ENCODE data around the gene ASMT.

The ASMT gene

DNA sequence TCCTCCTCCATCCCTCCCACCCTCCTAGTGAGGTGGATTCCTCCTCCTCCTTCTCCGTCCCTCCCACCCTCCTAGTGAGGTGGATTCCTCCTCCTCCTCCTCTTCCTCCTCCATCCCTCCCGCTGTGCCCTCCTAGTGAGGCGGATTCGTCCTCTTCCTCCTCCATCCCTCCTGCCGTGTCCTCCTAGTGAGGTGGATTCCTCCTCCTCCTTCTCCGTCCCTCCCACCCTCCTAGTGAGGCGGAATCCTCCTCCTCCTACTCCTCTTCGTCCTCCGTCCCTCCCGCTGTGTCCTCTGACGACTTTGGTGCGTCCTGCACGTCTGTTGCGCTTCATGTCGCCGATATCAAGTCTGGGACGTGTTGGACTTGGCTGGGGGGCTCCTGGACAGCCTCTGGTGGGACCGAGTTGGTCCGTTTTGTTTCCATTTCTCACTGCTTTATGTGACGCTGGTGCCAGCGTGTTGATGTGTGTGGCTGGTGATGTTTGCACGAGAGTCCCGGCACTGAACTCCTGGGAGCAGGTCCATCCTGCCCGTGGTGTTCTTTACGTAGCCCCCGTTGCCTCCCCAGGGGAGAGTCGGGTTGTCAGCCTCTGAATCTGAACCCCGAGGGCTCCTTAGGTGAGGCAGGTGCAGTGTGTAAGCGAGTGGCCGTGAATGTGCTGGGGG is 18.0 kb upstream of the ASMT start:
- TF ChIP-seq, protein P1, sequence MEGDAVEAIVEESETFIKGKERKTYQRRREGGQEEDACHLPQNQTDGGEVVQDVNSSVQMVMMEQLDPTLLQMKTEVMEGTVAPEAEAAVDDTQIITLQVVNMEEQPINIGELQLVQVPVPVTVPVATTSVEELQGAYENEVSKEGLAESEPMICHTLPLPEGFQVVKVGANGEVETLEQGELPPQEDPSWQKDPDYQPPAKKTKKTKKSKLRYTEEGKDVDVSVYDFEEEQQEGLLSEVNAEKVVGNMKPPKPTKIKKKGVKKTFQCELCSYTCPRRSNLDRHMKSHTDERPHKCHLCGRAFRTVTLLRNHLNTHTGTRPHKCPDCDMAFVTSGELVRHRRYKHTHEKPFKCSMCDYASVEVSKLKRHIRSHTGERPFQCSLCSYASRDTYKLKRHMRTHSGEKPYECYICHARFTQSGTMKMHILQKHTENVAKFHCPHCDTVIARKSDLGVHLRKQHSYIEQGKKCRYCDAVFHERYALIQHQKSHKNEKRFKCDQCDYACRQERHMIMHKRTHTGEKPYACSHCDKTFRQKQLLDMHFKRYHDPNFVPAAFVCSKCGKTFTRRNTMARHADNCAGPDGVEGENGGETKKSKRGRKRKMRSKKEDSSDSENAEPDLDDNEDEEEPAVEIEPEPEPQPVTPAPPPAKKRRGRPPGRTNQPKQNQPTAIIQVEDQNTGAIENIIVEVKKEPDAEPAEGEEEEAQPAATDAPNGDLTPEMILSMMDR (IDR thresholded peaks at IDR 0.05; ENCODE audit: low read depth, low read length, missing control alignments) = no peak
- H3K4me3 ChIP-seq (ENCODE audit: low read depth, low read length) = no peak overlapping the region
- in situ Hi-C loops (cut with HindIII; ENCODE audit: low pct_ligation_motif_present, low sequenced_read_pairs) = no loop called here
- no peaks in the 10 kb centered on the region for H3K27me3 ChIP-seq (replicated peaks)
- no peak for DNase-seq
- H3K36me3 ChIP-seq (replicated peaks) = peaks cover 68% of the 10 kb centered on the region
- H3K27ac ChIP-seq = no peak overlapping the region

DNA sequence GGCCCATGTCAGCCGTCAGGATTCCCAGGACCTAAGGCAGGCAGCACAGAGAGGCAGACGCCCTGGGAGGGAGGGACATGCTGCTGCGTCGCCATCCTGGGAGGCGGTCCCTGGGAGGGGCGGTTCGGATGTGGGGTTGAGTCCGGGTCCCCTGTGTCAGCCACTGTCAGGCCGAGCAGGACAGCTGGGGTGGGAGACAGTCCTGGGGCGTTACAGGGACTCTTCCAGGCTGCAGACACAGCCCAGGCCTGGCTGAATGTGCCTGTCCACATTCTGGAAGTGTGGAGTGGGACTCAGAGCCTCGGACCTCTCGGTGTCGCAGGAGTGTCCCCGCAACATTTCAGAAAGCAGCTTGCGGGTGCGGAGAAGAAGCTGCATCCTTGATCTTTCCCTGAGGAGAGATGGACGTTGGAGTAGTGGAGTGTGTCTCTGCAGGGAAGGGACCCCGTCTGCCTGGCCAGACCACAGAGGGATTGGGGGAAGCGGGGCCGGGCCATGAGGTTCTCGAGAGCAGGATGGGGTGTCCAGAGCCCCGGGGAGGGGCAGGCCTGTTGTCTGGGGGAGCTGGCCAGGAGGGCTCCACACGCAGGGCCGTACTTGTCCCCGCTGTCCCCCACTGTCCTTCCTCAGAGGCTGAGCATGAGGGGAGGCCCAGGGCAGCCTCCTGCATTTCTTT is 17.4 kb upstream of the ASMT start:
- no peak overlapping the region for H3K27ac ChIP-seq

DNA sequence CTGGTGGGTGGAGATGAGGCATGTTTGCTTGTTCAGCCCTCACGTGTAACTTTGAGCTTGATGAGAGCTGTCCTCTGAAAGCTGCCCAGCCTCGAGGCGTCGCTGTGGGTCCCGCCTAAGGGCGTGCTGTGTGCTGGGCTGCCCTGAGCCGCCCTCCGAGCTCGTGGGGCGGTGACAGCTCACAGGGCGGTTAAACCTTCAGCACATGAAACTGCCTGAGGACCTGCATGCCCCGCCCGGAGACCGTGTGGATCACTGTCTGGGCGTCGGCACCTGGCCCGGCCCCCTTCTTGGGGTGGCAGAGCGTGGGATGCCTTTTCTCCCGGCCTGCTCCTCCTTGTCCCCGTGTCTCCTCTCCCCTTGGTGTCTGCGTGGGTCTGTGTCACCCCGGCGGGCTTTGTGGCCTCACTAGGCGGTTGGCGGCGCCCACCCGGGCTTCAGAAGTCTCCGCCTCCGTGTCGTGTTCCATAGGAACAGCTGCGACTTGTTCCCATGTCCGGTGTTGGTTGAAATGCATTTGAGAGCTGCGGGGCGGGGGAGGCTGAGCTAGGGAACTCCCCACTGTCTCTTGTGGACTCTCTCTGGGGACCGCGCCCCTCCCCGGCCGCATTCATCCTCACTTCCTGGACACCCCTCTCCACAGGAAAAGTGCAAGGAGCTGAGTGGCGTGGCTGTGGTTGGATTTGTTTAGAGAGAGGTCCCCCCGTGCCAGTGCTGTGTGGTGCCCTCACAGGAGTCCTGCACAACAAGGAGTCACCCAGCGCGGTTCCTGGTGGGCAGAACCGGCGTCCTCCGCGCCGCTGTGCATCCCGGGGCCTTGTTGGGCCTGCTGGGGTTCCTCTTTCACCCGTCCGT is 16.6 kb upstream of the ASMT start:
- in situ Hi-C loops (cut with HindIII; ENCODE audit: low pct_ligation_motif_present, low sequenced_read_pairs) = no loop called here
- H3K36me3 ChIP-seq (replicated peaks) = peaks cover 79% of the 10 kb centered on the region
- TF ChIP-seq, protein P1 (IDR thresholded peaks at IDR 0.05; ENCODE audit: low read depth, low read length, missing control alignments) = no peak
- DNase-seq = no peak
- H3K4me3 ChIP-seq (ENCODE audit: low read depth, low read length) = no peak overlapping the region
- no peaks in the 10 kb centered on the region for H3K27me3 ChIP-seq (replicated peaks)
- H3K27ac ChIP-seq = no peak overlapping the region

More for the DNA sequence above, 17.4 kb upstream of the ASMT start:
- Histone ChIP-seq H3K27me3 (replicated peaks) (no peaks in the 10 kb centered on the region), H3K36me3 (replicated peaks) (peaks cover 75% of the 10 kb centered on the region), H3K4me3 (ENCODE audit: low read depth, low read length) (no peak overlapping the region)
- in situ Hi-C loops (cut with HindIII; ENCODE audit: low pct_ligation_motif_present, low sequenced_read_pairs) = no loop called here
- no peak for DNase-seq
- TF ChIP-seq, protein P1 (IDR thresholded peaks at IDR 0.05; ENCODE audit: low read depth, low read length, missing control alignments) = no peak

DNA sequence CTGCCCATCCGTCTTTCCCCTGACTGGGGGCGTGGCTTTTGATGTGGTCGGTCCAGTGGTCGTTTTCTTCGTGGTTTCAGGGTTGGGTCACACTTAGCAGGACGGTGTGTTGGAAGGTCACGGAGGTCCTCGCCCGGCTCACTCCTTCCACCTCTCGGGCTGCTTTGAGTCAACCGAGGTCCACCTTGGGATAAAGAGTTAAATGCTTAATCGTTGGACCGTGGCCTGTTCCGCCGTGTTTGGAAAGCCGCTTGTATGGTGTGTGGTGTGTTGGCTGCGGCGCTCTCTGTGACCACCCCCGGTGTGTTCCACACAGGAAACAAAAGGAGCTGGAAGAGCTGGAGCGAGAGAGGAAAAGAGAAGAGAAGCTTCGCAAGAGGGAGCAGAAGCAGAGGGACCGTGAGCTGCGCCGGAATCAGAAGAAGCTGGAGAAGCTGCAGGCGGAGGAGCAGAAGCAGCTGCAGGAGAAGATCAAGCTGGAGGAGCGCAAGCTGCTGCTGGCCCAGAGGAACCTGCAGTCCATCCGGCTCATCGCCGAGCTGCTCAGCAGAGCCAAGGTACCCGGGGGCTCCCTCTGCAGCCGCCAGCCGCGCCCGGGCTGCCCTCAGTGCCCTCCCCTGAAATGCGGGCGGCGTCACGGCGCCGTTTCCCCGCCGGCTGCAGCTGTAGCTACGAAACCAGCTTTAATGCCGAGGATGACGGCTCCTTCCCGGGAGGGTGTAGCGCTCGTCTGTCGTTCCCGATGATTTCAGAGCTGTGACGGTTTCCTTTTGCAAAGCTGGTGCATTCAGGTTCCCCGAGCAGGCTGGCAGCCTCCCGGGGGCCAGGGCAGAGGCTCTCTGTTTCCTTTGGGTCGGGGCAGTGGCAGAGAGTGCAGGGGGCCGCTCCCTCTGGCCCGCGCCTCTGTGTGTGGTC is 15.7 kb upstream of the ASMT start:
- no peak for DNase-seq
- H3K27me3 ChIP-seq (replicated peaks) = no peaks in the 10 kb centered on the region
- no peak overlapping the region for H3K4me3 ChIP-seq (ENCODE audit: low read depth, low read length)
- H3K36me3 ChIP-seq (replicated peaks) = peaks cover 75% of the 10 kb centered on the region
- TF ChIP-seq, protein P1 (IDR thresholded peaks at IDR 0.05; ENCODE audit: low read depth, low read length, missing control alignments) = no peak
- H3K27ac ChIP-seq = no peak overlapping the region
- in situ Hi-C loops (cut with HindIII; ENCODE audit: low pct_ligation_motif_present, low sequenced_read_pairs) = no loop called here

DNA sequence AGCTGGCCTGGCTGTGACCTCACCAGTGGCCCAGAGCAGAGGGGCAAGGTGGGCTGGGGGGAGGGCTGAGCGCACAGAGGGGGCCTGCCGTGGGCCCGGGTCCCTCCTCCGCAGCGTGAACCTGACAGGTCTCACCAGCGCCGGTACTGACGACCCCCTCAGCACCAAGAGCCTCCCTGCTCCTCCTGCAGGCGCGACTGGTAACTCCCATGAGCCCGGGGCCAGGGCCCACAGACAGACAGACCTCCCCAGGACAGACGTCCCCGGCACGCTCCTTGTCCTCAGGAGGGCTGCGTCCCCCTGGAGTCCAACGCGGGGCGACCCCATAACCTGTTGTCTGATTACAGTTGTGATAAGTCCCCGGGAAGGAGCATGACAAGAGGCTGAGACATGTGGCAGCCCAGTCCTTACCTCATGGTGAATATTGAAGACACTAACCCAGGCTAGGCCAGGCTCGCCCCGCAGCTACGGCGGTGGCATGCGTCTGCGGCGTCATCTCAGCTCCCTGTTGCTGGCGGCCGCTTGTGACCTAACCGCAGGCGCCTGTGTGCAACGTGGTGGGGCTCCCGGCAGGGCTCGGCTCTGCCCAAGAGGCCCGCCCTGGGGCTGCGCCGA is 15.0 kb upstream of the ASMT start:
- no peaks in the 10 kb centered on the region for H3K27me3 ChIP-seq (replicated peaks)
- peaks cover 69% of the 10 kb centered on the region for H3K36me3 ChIP-seq (replicated peaks)
- in situ Hi-C loops (cut with HindIII; ENCODE audit: low pct_ligation_motif_present, low sequenced_read_pairs) = no loop called here
- TF ChIP-seq, protein P1 (IDR thresholded peaks at IDR 0.05; ENCODE audit: low read depth, low read length, missing control alignments) = no peak
- H3K4me3 ChIP-seq (ENCODE audit: low read depth, low read length) = no peak overlapping the region
- no peak overlapping the region for H3K27ac ChIP-seq
- no peak for DNase-seq
